SU-DHL-6 (cell line): ENCODE data around the gene ZMYM3.
"Not testable (repeated sequence)": the region's sequence is repeated elsewhere in the genome, so short reads cannot be mapped to it uniquely, and the experiment has no call there.

ENCODE experiments used
- CTCF ChIP-seq: fragments of 200-600 bp; sonication (generic); IDR thresholded peaks from one replicate; pipeline ENCODE4 v1.5.1; 2017; ENCODE audit warnings: antibody characterized with exemption, mild to moderate bottlenecking, low read length, moderate library complexity; ENCODE audit not compliant: insufficient read depth, poor library complexity, severe bottlenecking
- EZH2phosphoT487 ChIP-seq: fragments of 200-600 bp; sonication (generic), shearing (Covaris generic); conservative IDR thresholded peaks from 2 replicates; pipeline ENCODE4 v1.6.1; 2018; ENCODE audit warnings: mild to moderate bottlenecking, antibody characterized with exemption, low read length, moderate library complexity, mixed read lengths

DNA sequence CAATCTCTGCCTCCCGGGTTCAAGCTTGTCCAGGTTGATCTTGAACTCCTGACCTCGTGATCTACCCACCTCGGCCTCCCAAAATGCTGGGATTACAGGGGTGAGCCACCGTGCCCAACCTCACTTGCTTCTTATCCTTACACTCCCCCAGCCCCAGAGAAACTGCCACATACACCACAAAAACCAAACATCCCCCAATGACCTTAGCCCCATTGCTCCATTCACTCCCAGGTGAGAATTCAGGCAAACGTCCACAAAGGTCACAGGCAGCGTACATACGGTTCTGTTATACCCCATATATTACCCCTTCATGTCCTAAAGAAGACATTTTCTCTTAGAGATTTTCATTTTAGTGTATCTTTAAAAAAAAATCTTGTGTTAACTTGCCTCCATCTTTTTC lies 46.6 kb upstream of the ZMYM3 start:
- TF ChIP-seq CTCF, EZH2phosphoT487: not testable (repeated sequence)
